GM04503 (cell line): ENCODE results near the gene PHLDA1.

Experiments used
- DNase-seq: peaks from one replicate; pipeline ENCODE4 v3.0.0-alpha.2; 2012; ENCODE audit warnings: low read depth

Gene PHLDA1

DNA sequence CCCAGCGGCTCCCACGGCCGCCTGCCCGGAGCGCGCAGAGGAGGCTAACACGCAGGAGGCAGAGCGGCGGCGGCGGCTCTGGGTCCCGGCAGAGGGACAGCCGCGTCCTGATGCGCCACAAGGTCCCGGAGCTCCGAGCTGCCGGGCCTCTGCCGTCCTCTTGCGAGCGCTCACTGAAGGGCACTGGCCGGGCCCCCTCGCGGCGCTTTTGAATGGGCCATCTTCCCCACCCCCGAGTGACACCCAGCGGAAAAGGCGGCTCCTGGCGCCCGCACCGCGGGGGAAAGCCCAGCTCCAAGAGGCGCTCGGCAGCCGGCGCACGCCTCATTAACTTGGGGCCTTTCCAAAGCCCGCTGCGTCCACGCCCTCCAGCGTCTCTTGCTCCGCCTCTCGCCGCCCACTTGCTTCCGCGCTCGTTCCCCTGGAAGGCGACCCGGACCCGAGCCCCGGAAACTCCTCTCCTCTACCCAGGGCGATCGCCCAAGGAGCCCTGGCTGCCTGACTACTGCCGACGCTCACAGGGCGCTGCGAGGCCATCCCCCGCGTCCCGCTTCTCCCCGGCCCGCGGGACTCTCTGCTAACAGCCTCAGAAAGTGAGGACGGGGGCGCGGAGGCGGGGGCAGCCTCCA lies at the start of gene PHLDA1:
PHLDA1 (minus strand) TSS at position 363 of the 629 bp plus-strand sequence.
- peak; percentile 77 for DNase-seq

DNA sequence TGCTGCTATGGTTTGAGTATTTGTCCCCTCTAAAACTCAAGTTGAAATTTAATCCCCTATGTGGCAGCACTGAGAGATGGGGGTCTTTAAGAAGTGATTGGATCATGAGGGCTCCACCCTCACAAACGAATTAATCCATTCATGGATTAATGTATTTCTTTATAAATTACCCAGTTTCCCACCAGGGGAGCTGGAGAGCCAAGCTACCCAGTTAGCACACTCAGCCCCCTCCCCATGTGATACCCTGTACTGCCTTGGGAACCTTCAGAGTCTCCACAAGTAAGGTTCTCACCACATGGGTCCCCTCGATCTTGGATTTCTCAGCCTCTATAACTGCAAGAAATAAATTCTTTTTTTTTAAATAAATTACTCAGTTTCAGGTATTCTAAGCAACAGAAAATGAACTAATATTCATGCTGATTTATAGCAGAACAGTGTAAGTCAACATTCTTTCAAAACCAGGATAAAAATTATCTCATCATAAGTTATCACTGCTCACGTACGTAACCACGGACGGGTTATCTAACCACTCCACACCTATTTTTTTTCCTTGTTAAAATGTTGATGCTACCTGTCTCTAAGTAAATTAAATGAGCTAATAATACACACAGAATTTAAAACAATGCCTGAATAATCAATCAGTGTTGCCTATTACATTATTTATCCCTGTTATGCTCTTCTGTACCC lies 49.3 kb upstream of the PHLDA1 start:
- no peak for DNase-seq

DNA sequence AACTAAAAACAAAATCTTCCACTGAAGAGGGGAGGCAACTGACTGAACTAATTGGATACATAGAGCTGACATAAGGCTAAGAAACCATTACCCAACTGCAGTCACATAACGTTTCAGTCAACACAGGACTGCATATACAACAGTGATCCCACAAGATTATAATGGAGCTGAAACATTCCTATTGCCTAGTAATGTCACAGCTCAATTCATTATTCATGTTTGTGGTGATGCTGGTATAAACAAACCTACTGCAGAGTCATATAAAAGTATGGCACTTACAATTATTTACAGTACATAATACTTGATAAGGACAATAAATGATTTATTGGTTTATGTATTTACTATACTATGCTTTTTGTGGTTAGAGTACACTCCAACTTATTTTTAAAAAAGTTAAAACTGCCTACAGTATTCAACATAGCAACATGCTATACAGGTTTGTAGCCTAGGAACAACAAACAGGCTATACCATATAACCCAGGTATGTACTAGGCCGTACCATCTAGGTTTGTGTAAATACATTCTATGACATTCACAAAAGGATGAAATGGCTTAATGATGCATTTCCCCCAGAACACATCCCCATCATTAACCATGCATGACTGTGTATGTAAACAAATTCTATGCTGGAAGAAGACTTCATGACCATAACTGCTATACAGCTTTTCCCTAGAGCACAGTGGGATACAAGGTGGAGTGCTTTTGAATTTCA lies 48.6 kb upstream of the PHLDA1 start:
- DNase-seq, result peak; percentile 7

DNA sequence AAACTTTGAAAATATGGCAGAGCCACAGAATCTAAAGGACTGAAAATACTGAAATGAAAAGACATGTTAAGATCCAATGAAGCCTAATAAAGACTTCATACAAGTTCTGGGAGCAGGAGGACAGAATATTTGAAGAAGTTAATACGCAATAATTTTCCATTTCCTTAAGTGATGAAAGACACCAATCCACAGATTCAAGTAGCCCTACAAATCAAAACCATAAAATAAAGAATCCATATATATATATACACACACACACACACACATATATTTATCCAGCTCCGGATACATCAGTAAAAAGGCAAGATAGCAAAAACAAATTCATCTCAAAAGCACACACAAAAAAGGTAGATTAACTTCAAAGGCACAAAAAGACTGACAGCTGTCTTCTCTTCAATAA lies 47.2 kb upstream of the PHLDA1 start:
- DNase-seq, result no peak

DNA sequence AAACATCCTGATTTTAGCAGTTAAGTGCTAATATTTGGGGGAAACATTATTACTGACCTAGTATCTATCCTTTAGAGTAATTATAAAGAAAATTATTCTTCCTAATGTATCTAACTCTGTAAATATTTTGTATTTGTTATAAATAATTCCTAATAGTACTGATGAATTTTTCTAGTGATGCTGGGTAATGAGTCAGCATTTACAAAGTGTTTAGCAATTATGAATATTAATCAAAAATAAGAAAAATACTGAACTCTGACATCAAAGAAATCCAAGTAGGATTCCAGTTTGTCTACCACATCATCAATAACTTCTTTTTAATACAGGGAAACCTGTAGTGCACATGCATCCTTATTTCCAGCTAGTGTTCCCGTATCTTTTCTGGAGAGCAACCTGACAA lies 43.9 kb upstream of the PHLDA1 start:
- DNase-seq, result no peak

DNA sequence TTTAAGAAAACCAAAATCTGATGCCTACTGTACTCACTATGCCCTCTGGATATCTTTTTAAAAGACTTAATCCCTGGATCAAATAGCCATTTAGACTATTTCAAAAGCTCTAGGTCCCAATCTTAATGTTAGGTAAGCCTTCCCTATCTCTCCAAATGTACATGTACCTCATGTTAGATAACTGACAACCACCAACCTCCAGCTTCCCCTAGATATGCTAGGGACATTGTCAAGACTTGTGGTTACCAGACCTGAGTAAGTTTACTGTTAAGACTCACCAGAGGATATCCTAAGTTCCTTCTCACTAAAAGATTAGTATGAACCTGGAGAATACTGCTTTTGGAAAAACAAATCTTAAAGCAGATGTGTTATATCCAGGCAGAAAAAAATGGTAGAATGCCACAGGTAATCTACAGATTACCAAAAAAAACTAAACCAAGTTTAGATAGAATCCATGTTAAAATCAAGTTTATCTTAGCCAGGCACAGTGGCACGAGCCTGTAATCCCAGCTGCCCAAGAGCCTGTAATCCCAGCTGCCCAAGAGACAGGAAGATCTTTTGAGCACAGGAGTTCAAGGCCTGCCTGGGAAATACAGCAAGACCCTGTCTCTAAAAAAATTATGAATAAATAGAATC lies 43.2 kb upstream of the PHLDA1 start:
- DNase-seq, result no peak

DNA sequence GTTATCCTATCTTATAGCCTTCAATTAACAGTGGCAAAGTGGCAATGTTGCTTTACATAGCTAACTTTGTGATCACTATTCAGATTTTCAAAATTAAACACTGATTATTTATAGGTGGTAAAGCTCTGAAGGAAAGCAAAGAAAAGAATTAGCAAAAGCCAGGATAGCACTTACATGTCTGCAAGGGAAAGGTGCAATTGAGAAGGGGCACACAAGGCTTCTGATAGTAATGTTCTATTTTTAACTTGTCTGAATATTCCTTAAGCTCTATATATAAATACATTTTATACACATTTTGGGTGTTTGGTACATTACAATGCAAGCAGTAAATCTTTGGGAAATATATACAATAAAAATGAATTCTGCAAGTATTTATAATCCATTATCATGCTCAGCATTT lies 42.0 kb upstream of the PHLDA1 start:
- DNase-seq, result no peak

DNA sequence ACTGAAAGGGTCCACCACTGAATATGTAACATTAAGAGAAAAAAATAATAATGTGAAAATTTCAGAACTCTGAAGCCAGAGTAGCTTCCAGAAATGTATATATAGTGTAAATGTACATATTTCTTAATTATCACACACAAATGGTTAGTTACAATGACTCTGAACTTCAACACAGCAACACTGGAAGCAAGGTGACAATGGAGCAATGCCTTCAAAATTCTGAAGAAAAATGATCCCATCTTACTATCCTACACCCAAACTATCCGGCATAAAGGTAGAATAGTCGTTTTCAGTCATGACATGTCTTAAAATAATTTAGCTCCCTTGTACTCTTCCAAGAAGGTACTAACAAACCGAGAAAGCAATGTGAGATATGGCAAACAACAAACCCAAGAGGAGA lies 41.0 kb upstream of the PHLDA1 start:
- DNase-seq, result no peak

DNA sequence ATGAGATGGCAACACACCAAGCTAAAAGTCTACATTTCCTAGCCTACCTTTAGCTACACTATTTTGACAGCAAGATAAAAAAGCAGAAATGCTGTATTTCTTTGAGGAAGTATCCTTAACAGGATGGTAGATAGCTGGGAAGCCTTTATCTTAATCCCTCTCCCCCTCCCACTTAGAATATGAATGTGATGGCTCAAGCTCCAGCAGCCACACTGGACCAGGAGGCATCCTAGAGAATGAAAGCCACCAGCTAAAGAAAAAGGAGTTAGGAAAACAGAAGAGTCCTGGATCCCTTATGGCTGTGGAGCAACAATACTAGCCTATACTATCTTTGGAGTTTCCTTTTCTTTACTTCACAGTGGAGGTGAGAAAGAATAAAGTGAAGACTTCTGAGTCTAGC lies 37.8 kb upstream of the PHLDA1 start:
- DNase-seq, result no peak

DNA sequence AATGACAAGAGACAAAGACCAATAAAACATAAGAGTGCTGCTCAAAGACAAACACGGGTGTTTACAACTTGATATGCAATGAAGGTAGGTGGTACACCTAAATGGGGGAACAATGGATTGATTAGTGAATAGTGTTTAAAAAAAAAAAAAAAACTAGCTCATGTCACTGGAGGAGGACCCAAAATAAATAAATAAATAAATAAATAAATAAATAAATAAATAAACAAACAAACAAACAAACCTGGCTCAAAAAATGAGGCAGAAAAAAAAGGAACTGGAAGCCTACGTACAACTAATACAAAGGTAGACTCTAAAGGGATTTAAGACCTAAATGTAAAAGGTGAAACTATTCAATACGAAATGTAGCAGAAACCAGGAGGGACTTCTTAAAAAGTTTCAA lies 34.3 kb upstream of the PHLDA1 start:
- no peak for DNase-seq

DNA sequence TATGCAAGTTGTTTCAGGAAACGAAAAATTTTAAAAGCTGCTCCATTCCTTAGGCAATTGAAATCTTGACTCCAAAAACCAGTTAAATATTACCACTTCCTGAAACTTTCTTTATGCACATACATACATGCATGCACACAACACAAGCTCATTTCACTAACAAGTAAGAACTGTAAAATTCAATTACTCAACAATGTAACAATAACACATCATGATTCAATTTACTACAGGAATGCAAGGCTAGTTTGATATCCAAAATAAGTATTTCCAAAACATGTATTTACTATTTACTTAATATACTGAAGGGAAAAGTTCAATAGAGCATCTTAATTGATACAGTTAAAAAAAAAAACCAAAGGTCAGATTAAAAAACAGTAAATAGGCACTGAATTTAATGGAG lies 33.3 kb upstream of the PHLDA1 start:
- DNase-seq, result no peak

DNA sequence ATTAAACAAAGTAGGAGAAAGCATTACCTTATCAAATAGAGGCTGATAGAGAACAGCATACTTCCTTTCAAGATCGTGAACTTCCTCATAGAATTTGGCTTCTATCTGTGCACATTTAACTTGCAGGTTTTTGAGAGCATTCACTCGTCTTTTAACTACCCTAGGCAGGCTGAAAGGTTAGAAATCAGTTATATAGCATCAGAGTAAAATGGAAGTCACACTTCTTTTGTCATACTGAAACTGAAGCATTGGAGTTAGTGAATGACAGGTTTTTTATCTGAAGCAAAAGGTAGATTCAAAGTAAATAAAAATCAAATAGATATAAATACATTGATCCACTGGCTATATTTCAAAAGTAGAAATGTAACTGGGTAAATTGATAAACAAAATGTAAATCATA lies 28.5 kb upstream of the PHLDA1 start:
- no peak for DNase-seq

DNA sequence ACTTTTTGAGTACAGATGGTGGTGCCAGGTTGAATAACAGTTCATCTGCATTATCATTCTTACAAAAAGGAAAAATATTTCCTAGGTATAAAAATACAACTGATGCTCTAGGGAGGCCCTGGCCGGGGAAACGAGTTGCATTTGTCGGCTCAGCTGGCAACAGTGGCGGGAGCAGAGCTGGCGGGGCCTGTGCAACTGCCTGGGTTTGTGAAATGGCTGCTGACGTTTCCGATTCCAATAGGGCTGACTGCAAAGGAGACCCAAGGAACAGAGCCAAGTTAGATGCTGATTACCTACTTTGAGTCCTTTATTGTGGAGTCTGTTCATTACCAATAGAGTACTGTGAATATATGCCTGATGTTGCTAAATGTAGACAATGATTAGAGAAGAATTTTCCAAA lies 25.8 kb upstream of the PHLDA1 start:
- DNase-seq, result no peak

DNA sequence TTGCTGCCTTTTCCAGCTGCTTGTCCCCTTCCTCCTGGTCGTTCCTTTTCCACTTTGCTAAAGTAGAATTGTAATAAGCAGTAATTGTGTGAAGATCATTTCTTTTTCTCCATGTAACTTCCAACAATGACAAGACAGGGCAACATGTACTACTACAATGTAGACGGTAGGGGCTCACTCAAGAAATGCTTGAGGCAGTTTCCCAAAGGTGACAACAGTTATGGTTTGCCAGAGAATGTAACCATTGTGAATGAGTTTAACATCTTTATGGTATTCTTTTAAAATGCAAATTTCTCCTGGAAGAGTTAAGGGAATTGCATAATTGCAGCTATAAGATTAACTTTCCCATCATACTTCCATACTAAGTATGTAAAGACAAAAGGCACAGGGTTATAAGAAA lies 23.8 kb upstream of the PHLDA1 start:
- no peak for DNase-seq

DNA sequence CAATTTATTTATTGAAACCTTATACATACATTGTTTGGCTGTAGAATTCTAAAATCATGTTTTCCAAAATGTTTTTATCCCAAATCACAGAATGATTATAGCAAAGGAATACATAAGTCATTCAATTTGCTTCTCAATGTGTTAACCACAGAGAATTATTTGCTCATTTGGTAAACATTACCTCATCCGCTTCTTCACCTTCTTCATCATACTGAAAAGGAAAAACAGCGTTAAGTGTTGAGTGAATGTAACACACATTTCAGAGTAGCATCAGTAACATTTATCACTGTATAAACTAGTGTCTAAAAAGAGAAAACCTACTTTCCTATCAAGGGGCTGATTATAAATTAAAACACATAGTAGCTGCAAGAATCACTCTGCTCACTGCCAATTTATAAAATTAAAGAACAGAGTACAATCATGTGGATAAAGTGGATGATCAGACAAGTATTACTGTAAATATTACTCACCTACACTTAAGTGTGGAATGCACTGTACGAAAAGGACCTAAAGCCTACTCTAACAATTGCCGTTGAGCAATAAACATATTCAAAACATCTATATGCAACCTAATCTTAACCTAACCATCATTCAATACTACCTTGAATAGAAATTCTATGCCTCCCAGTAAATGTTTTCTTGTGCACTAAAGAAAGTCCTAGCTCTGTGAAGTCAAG lies 18.1 kb upstream of the PHLDA1 start:
- no peak for DNase-seq

DNA sequence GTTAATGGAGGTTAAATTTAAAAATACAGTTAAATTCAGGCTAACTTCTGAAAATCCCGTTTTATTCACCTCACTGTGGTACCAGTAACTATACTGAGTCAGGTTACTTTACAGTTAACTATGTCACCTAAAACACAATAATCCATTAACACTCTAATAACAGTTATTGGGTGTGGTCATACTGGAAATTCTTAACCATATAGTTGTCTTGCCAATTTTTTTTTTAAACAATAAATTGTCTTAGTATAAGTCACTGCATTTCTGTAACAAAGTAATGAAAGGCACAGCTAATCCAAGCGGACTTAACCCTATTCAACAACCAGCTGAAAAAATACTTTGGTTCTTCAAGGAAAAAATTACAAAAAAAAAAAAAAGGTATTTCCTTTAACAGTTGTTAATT lies 16.2 kb upstream of the PHLDA1 start:
- DNase-seq, result no peak

DNA sequence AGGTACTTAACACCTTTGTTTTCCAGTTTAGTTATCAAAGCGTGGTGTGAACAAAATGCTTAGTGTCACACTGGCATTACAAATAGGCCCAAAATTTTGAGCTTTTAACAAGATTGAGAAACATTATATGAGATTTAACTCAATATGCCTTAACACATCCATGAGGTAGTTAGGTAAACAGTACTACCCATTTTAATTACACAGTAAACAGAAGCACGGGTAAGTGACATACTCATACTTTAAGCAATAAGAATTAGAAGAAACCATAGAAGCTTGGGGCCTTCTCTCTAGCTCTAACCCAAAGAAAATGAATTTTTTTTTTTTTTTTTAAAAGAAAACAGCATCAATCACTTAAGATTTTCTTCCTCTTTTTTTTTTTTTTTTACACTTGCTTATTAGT lies 15.5 kb upstream of the PHLDA1 start:
- DNase-seq, result no peak

DNA sequence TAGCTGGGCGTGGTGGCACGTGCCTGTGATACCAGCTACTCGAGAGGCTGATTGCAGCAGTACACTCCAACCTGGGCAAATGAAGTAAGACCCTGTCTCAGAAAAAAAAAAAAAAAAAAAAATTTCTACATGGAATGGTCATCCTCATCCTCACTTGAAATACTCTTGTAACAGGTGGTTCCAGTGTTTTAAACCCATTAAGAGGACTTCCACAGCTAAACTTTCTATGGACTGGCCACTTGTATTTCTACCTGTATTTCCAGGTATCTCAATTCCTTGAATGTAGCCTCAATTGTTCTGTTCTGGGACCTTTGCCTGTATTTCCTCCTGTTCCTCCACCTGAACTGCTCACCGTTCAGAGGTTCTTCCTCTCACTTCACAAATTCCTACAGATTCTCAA lies 11.8 kb upstream of the PHLDA1 start:
- no peak for DNase-seq

DNA sequence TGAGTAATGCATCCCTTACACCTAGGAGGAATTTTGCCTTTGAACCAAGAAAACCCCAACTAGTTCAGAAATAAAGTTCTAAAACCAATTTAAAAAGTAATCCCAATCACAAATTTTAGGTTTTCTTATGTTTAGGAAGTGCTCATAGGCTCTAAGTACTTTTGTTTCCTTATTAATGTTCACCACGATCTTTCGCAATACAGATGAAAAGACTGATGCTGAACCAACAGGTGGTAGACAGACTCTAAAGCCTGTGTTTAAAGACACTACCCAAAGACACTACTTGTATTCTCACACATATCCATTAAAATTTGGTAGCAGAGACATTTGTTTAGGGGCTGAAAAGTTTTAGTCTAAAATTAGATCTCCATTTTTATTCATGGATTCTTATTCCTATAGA lies 10.6 kb upstream of the PHLDA1 start:
- DNase-seq, result no peak

DNA sequence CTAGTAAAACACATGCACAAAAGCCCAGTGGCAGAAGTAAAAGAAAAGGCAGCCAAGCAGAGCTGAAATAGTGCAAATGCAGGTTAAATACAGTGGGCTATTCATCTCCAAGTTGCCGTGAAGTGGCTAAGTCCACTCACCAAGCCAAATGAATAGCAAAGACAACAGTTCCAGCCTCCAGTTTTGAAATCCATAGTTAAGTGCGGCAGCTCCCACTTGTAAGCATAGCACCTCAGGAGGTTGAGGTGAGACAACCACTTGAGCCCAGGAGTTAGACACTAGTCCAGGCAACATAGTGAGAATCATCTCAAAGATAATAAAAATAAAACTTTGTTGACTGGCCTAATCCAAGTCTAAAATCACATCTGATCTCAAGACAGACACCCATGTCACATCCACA lies 9.8 kb upstream of the PHLDA1 start:
- DNase-seq, result no peak

DNA sequence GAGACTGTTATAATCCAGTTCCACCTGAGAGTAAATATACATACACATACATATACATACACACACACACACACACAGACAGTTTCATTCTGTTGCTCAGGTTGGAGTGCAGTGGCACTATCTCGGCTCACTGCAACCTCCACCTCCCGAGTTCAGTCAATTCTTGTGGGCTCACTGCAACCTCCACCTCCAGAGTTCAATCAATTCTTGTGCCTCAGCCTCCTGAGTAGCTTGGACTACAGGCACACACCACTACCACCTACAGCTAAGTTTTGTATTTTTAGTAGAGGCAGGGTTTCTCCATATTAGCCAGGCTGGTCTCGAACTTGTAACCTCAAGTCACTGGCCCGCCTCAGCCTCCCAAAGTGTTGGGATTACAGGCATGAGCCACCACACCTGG lies 8.9 kb upstream of the PHLDA1 start:
- DNase-seq, result no peak

DNA sequence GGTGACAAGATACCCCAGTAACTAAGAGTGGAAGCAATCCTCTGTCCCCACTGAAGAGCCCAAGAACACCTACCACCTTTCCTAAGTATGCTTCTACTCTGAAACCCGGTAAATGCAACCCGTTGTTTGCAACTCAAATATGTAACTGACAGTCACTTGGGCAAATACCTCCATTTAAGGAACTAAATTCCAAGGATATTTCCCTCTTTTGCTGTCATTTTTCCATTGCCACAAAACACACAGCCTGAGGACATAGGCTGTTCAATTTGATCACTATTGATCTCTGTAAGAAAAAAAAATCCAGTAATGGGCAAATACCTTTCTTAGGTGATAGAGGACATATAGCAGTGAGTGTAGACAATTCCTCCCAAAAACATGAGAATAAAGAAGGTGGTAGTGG lies 6.6 kb upstream of the PHLDA1 start:
- no peak for DNase-seq
